HG02678 (cell line): Measurements from ENCODE around the gene KRTAP4-9.
"Not testable (repeated sequence)": the region's sequence is repeated elsewhere in the genome, so short reads cannot be mapped to it uniquely, and the experiment has no call there.

Experiments
- ATAC-seq: cut with Tn5 transposase; IDR thresholded peaks from one replicate; pipeline ENCODE4 v1.9.1; 2021; ENCODE audit warnings: mild to moderate bottlenecking, moderate library complexity; ENCODE audit not compliant: unreplicated experiment

Gene KRTAP4-9

GRCh38 chr17:41126412-41126811, 21.2 kb downstream of the KRTAP4-9 start:
- no peak for ATAC-seq

- no peak for ATAC-seq
Observed at GRCh38 chr17:41127371-41127770, 22.2 kb downstream of the KRTAP4-9 start.

GRCh38 chr17:41131979-41132378, 26.8 kb downstream of the KRTAP4-9 start:
- no peak for ATAC-seq

GRCh38 chr17:41133880-41134735, 28.9 kb downstream of the KRTAP4-9 start:
- ATAC-seq: no peak

GRCh38 chr17:41139865-41140264, 34.7 kb downstream of the KRTAP4-9 start:
- not testable (repeated sequence) for ATAC-seq

- ATAC-seq: no peak
Observed at GRCh38 chr17:41140360-41141131, 35.4 kb downstream of the KRTAP4-9 start, which contains the start of gene KRTAP4-6. TSS of gene KRTAP4-6 (minus strand) at chr17:41140544. CDS start at chr17:41140487, 57 bp downstream.

- no peak for ATAC-seq
Observed at GRCh38 chr17:41141361-41141760, 36.2 kb downstream of the KRTAP4-9 start.

- no peak for ATAC-seq
Observed at GRCh38 chr17:41144846-41145245, 39.7 kb downstream of the KRTAP4-9 start.

GRCh38 chr17:41145261-41145660, 40.1 kb downstream of the KRTAP4-9 start:
- no peak for ATAC-seq

GRCh38 chr17:41147531-41148204, 42.5 kb downstream of the KRTAP4-9 start:
- ATAC-seq: no peak

GRCh38 chr17:41148971-41149651, 43.9 kb downstream of the KRTAP4-9 start:
- ATAC-seq: not testable (repeated sequence)

GRCh38 chr17:41149652-41149985, 44.4 kb downstream of the KRTAP4-9 start, which contains the start of gene KRTAP4-5:
TSS of gene KRTAP4-5 (minus strand) at chr17:41149825. CDS start at chr17:41149767, 58 bp downstream.
- no peak for ATAC-seq

- no peak for ATAC-seq
Observed at GRCh38 chr17:41150026-41150425, 44.8 kb downstream of the KRTAP4-9 start.

GRCh38 chr17:41151525-41151924, 46.3 kb downstream of the KRTAP4-9 start:
- no peak for ATAC-seq

- no peak for ATAC-seq
Observed at GRCh38 chr17:41153856-41154255, 48.7 kb downstream of the KRTAP4-9 start.
